GM23338 (cell line): ENCODE data around the gene SYT6. TPM values are rescaled to one million over a fixed set of nuclear protein-coding genes. Genes with fewer than 3 reads are reported as not detected.

Source experiments
- ATAC-seq: fragments of 200-7000 bp; cut with Tn5 transposase; 3 replicates; pipeline ENCODE4 v1.9.1; 2020
- DNase-seq: peaks from one replicate; pipeline ENCODE4 v3.0.0-alpha.2; 2015; ENCODE audit warnings: low spot score
- H2AFZ ChIP-seq: fragments of 200-600 bp; sonication (generic); 2 replicates; pipeline ENCODE4 v1.8.0; 2016; ENCODE audit warnings: antibody characterized with exemption, mild to moderate bottlenecking, moderate library complexity
- H3F3A ChIP-seq: fragments of 200-600 bp; sonication (generic); replicated peaks from 2 replicates; pipeline ENCODE4 v1.8.0; 2017; ENCODE audit warnings: antibody characterized with exemption, mixed run types, low read depth
- H3K27ac ChIP-seq: fragments of 200-600 bp; sonication (generic); 2 replicates; pipeline ENCODE4 v1.6.1; 2016; ENCODE audit warnings: low read depth
- H3K27me3 ChIP-seq: fragments of 200-600 bp; sonication (generic); 2 replicates; pipeline ENCODE4 v1.8.0; 2016; ENCODE audit warnings: mild to moderate bottlenecking, mixed run types, moderate library complexity; ENCODE audit not compliant: insufficient read depth
- H3K36me3 ChIP-seq: fragments of 200-600 bp; sonication (generic); 2 replicates; pipeline ENCODE4 v1.8.0; 2016; ENCODE audit warnings: mild to moderate bottlenecking; ENCODE audit not compliant: insufficient read depth
- H3K4me1 ChIP-seq: fragments of 200-600 bp; sonication (generic); 2 replicates; pipeline ENCODE4 v1.8.0; 2016; ENCODE audit warnings: mild to moderate bottlenecking, moderate library complexity; ENCODE audit not compliant: insufficient read depth
- H3K4me2 ChIP-seq: fragments of 200-600 bp; sonication (generic); 2 replicates; pipeline ENCODE4 v1.7.1; 2017; ENCODE audit warnings: mixed run types
- H3K4me3 ChIP-seq: fragments of 200-600 bp; sonication (generic); 2 replicates; pipeline ENCODE4 v1.6.1; 2016; ENCODE audit warnings: mixed run types
- H3K79me2 ChIP-seq: fragments of 200-600 bp; sonication (generic); replicated peaks from 2 replicates; pipeline ENCODE4 v1.8.0; 2017; ENCODE audit warnings: mild to moderate bottlenecking; ENCODE audit not compliant: insufficient read depth
- H3K9me2 ChIP-seq: fragments of 200-600 bp; sonication (generic); 2 replicates; pipeline ENCODE4 v1.8.0; 2017; ENCODE audit not compliant: insufficient read depth
- H4K20me1 ChIP-seq: fragments of 200-600 bp; sonication (generic); replicated peaks from 2 replicates; pipeline ENCODE4 v1.8.0; 2017; ENCODE audit warnings: mild to moderate bottlenecking; ENCODE audit not compliant: insufficient read depth
- H3K27ac Mint-ChIP-seq: 2 replicates; pipeline ENCODE4 v1.8.0; 2020; ENCODE audit warnings: inconsistent platforms, mild to moderate bottlenecking, moderate library complexity, mixed read lengths
- H3K27me3 Mint-ChIP-seq: 3 replicates; pipeline ENCODE4 v1.8.0; 2022; ENCODE audit warnings: low read depth, mild to moderate bottlenecking, moderate library complexity, mixed read lengths, inconsistent platforms; ENCODE audit not compliant: insufficient read depth, poor library complexity
- H3K36me3 Mint-ChIP-seq: 3 replicates; pipeline ENCODE4 v1.8.0; 2021; ENCODE audit warnings: low read depth, mild to moderate bottlenecking, inconsistent platforms, moderate library complexity, mixed read lengths
- H3K4me1 Mint-ChIP-seq: 3 replicates; pipeline ENCODE4 v1.8.0; 2020; ENCODE audit warnings: mild to moderate bottlenecking, inconsistent platforms, mixed read lengths
- H3K4me3 Mint-ChIP-seq: 3 replicates; pipeline ENCODE4 v1.8.0; 2021; ENCODE audit warnings: moderate library complexity, mild to moderate bottlenecking, inconsistent platforms, mixed read lengths
- H3K9me3 Mint-ChIP-seq: 3 replicates; pipeline ENCODE4 v1.8.0; 2020; ENCODE audit warnings: moderate library complexity, mild to moderate bottlenecking, inconsistent platforms, mixed read lengths
- CREB1 ChIP-seq: fragments of 250-450 bp; sonication (Bioruptor Pico); IDR thresholded peaks from 2 replicates; pipeline ENCODE4 v1.5.0; 2020; ENCODE audit warnings: low read depth, mild to moderate bottlenecking, moderate library complexity
- EZH2 ChIP-seq: fragments of 200-600 bp; sonication (generic); IDR thresholded peaks from one replicate; pipeline ENCODE4 v1.8.0; 2017; ENCODE audit warnings: antibody characterized with exemption, mild to moderate bottlenecking, low read depth; ENCODE audit not compliant: unreplicated experiment
- EZH2phosphoT487 ChIP-seq: fragments of 200-600 bp; sonication (generic); IDR thresholded peaks from one replicate; pipeline ENCODE4 v1.8.1; 2018; ENCODE audit warnings: antibody characterized with exemption; ENCODE audit not compliant: unreplicated experiment
- JUNB ChIP-seq: IDR thresholded peaks from one replicate; pipeline ENCODE4 v1.6.1; 2016; ENCODE audit warnings: antibody characterized with exemption; ENCODE audit not compliant: unreplicated experiment
- NANOG ChIP-seq: IDR thresholded peaks from 2 replicates; pipeline ENCODE4 v1.6.1; 2016; ENCODE audit warnings: antibody characterized with exemption, borderline replicate concordance
- POLR2AphosphoS5 ChIP-seq: IDR thresholded peaks from 2 replicates; pipeline ENCODE4 v1.6.1; 2016; ENCODE audit warnings: antibody characterized with exemption, low read depth
- STAT1 ChIP-seq: IDR thresholded peaks from one replicate; pipeline ENCODE4 v1.6.1; 2016; ENCODE audit warnings: antibody characterized with exemption; ENCODE audit not compliant: unreplicated experiment
- ZNF114 ChIP-seq: fragments of 250-450 bp; sonication (Bioruptor Pico); IDR thresholded peaks from 2 replicates; pipeline ENCODE4 v1.5.0; 2020; ENCODE audit warnings: mild to moderate bottlenecking, moderate library complexity
- ZNF331 ChIP-seq: fragments of 250-450 bp; sonication (Bioruptor Pico); IDR thresholded peaks from 2 replicates; pipeline ENCODE4 v1.5.0; 2020; ENCODE audit warnings: low read depth, mild to moderate bottlenecking, moderate library complexity
- polyA plus RNA-seq: library from polyadenylated mRNA; unstranded; fragments of >200 nt; fragmentation: Nextera tagmentation; extraction: Ambion mirVana; gene quantifications from 2 replicates; pipeline ENCODE4 v1.2.1, GENCODE V29; 2016
- total RNA-seq: library from RNA; depleted of rRNA; stranded (reverse); fragments of >200 nt; shearing (Covaris generic); gene quantifications from 2 replicates; pipeline ENCODE4 v1.2.3, GENCODE V29; 2014
- TF ChIP-seq, protein P1 (sequence below): IDR thresholded peaks from 2 replicates; pipeline ENCODE4 v1.6.1; 2016; ENCODE audit warnings: antibody characterized with exemption
- TF ChIP-seq, protein P2 (sequence below), 2 experiments: fragments of 200-600 bp in 1 of 2; sonication (generic) in 1 of 2; conservative IDR thresholded peaks; 2 replicates each; pipeline versions ENCODE4 v1.5.1 to v1.6.1; 2016 to 2017; ENCODE audit warnings: antibody characterized with exemption in 2 of 2, low read depth in 2 of 2, mild to moderate bottlenecking in 2 of 2, moderate library complexity in 1 of 2
- TF ChIP-seq, protein P3 (sequence below): fragments of 250-450 bp; sonication (Bioruptor Pico); IDR thresholded peaks from 2 replicates; pipeline ENCODE4 v1.5.0; 2020; ENCODE audit warnings: mild to moderate bottlenecking, moderate library complexity
- TF ChIP-seq, protein P4 (sequence below): IDR thresholded peaks from one replicate; pipeline ENCODE4 v1.6.1; 2018; ENCODE audit warnings: antibody characterized with exemption; ENCODE audit not compliant: unreplicated experiment

SYT6 gene
- total and polyA plus RNA-seq, 2 experiments from 2014 or later = 31.2 to 42.6 TPM

DNA sequence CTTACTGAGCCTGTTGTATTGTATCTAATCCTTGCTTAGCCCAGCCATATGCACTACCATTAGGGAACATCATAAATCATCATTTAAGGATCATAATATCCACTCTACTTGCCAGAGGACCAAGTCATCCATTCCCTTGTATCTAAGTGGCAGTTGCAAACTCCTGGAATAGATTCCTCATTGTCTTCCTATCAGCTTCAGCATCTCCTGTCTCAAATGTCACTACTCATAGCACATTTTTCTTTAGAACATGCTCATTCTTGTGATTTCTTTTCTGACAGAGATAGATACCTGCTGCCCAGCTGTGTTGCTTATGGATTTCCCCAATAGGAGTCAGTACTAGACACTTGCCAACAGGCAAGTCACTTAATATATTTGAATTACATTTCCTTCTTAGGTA, 90.1 kb downstream of the SYT6 start:
- Mint-ChIP-seq H3K27ac (no peak overlapping the region), H3K4me3 (no peak overlapping the region), H3K9me3 (peaks cover 33% of the 10 kb centered on the region), H3K27me3 (no peaks in the 10 kb centered on the region), H3K36me3 (peaks cover 23% of the 10 kb centered on the region), H3K4me1 (peaks cover 6% of the 10 kb centered on the region)
- Histone ChIP-seq H4K20me1 (no peaks in the 10 kb centered on the region), H3K36me3 (peaks cover 8% of the 10 kb centered on the region; the same call in 1 of the 2 replicates), H3K27me3 (no peaks in the 10 kb centered on the region), H3K27ac (no peak overlapping the region), H3K9me2 (peaks cover 37% of the 10 kb centered on the region), H3K4me3 (no peak overlapping the region), H3K4me1 (peaks cover 8% of the 10 kb centered on the region), H3K4me2 (no peak overlapping the region; the same call in 1 of the 2 replicates), H3F3A (no peaks in the 10 kb centered on the region), H2AFZ (no peak overlapping the region), H3K79me2 (no peaks in the 10 kb centered on the region)
- TF ChIP-seq CREB1 (CRISPR knock-in tag) (no peak), ZNF114 (no peak), JUNB (no peak), EZH2phosphoT487 (no peak), POLR2AphosphoS5 (no peak), STAT1 (no peak), NANOG (no peak), ZNF331 (CRISPR knock-in tag) (no peak), EZH2 (no peak)
- TF ChIP-seq, protein P1, sequence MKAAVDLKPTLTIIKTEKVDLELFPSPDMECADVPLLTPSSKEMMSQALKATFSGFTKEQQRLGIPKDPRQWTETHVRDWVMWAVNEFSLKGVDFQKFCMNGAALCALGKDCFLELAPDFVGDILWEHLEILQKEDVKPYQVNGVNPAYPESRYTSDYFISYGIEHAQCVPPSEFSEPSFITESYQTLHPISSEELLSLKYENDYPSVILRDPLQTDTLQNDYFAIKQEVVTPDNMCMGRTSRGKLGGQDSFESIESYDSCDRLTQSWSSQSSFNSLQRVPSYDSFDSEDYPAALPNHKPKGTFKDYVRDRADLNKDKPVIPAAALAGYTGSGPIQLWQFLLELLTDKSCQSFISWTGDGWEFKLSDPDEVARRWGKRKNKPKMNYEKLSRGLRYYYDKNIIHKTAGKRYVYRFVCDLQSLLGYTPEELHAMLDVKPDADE = no peak
- TF ChIP-seq, protein P2, sequence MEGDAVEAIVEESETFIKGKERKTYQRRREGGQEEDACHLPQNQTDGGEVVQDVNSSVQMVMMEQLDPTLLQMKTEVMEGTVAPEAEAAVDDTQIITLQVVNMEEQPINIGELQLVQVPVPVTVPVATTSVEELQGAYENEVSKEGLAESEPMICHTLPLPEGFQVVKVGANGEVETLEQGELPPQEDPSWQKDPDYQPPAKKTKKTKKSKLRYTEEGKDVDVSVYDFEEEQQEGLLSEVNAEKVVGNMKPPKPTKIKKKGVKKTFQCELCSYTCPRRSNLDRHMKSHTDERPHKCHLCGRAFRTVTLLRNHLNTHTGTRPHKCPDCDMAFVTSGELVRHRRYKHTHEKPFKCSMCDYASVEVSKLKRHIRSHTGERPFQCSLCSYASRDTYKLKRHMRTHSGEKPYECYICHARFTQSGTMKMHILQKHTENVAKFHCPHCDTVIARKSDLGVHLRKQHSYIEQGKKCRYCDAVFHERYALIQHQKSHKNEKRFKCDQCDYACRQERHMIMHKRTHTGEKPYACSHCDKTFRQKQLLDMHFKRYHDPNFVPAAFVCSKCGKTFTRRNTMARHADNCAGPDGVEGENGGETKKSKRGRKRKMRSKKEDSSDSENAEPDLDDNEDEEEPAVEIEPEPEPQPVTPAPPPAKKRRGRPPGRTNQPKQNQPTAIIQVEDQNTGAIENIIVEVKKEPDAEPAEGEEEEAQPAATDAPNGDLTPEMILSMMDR (conservative IDR thresholded peaks at IDR 0.05; ENCODE audit: low read depth in 2 of 2) = no peak
- TF ChIP-seq, protein P3, sequence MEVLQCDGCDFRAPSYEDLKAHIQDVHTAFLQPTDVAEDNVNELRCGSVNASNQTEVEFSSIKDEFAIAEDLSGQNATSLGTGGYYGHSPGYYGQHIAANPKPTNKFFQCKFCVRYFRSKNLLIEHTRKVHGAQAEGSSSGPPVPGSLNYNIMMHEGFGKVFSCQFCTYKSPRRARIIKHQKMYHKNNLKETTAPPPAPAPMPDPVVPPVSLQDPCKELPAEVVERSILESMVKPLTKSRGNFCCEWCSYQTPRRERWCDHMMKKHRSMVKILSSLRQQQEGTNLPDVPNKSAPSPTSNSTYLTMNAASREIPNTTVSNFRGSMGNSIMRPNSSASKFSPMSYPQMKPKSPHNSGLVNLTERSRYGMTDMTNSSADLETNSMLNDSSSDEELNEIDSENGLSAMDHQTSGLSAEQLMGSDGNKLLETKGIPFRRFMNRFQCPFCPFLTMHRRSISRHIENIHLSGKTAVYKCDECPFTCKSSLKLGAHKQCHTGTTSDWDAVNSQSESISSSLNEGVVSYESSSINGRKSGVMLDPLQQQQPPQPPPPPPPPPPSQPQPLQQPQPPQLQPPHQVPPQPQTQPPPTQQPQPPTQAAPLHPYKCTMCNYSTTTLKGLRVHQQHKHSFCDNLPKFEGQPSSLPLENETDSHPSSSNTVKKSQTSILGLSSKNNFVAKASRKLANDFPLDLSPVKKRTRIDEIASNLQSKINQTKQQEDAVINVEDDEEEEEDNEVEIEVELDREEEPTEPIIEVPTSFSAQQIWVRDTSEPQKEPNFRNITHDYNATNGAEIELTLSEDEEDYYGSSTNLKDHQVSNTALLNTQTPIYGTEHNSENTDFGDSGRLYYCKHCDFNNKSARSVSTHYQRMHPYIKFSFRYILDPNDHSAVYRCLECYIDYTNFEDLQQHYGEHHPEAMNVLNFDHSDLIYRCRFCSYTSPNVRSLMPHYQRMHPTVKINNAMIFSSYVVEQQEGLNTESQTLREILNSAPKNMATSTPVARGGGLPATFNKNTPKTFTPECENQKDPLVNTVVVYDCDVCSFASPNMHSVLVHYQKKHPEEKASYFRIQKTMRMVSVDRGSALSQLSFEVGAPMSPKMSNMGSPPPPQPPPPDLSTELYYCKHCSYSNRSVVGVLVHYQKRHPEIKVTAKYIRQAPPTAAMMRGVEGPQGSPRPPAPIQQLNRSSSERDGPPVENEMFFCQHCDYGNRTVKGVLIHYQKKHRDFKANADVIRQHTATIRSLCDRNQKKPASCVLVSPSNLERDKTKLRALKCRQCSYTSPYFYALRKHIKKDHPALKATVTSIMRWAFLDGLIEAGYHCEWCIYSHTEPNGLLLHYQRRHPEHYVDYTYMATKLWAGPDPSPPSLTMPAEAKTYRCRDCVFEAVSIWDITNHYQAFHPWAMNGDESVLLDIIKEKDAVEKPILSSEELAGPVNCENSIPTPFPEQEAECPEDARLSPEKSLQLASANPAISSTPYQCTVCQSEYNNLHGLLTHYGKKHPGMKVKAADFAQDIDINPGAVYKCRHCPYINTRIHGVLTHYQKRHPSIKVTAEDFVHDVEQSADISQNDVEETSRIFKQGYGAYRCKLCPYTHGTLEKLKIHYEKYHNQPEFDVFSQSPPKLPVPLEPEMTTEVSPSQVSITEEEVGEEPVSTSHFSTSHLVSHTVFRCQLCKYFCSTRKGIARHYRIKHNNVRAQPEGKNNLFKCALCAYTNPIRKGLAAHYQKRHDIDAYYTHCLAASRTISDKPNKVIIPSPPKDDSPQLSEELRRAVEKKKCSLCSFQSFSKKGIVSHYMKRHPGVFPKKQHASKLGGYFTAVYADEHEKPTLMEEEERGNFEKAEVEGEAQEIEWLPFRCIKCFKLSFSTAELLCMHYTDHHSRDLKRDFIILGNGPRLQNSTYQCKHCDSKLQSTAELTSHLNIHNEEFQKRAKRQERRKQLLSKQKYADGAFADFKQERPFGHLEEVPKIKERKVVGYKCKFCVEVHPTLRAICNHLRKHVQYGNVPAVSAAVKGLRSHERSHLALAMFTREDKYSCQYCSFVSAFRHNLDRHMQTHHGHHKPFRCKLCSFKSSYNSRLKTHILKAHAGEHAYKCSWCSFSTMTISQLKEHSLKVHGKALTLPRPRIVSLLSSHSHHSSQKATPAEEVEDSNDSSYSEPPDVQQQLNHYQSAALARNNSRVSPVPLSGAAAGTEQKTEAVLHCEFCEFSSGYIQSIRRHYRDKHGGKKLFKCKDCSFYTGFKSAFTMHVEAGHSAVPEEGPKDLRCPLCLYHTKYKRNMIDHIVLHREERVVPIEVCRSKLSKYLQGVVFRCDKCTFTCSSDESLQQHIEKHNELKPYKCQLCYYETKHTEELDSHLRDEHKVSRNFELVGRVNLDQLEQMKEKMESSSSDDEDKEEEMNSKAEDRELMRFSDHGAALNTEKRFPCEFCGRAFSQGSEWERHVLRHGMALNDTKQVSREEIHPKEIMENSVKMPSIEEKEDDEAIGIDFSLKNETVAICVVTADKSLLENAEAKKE (CRISPR knock-in tag) = no peak
- TF ChIP-seq, protein P4, sequence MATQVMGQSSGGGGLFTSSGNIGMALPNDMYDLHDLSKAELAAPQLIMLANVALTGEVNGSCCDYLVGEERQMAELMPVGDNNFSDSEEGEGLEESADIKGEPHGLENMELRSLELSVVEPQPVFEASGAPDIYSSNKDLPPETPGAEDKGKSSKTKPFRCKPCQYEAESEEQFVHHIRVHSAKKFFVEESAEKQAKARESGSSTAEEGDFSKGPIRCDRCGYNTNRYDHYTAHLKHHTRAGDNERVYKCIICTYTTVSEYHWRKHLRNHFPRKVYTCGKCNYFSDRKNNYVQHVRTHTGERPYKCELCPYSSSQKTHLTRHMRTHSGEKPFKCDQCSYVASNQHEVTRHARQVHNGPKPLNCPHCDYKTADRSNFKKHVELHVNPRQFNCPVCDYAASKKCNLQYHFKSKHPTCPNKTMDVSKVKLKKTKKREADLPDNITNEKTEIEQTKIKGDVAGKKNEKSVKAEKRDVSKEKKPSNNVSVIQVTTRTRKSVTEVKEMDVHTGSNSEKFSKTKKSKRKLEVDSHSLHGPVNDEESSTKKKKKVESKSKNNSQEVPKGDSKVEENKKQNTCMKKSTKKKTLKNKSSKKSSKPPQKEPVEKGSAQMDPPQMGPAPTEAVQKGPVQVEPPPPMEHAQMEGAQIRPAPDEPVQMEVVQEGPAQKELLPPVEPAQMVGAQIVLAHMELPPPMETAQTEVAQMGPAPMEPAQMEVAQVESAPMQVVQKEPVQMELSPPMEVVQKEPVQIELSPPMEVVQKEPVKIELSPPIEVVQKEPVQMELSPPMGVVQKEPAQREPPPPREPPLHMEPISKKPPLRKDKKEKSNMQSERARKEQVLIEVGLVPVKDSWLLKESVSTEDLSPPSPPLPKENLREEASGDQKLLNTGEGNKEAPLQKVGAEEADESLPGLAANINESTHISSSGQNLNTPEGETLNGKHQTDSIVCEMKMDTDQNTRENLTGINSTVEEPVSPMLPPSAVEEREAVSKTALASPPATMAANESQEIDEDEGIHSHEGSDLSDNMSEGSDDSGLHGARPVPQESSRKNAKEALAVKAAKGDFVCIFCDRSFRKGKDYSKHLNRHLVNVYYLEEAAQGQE = no peak
- DNase-seq = no peak
- no peak for ATAC-seq
